Neural cell (in vitro differentiated cells): ENCODE results near the gene GRAMD2A. TPM values are rescaled to one million over a fixed set of nuclear protein-coding genes. Genes with fewer than 3 reads are reported as not detected.

Source experiments
- H2AFZ ChIP-seq: fragments of 200-600, 300-800 bp; sonication (generic), shearing (Covaris generic); 2 replicates; pipeline ENCODE4 v1.6.0; 2014; ENCODE audit warnings: low read depth, mild to moderate bottlenecking, antibody characterized with exemption, low read length, moderate library complexity
- H3F3A ChIP-seq: fragments of 200-600 bp; shearing (Covaris generic); 2 replicates; pipeline ENCODE4 v1.6.1; 2016; ENCODE audit warnings: mild to moderate bottlenecking, moderate library complexity, mixed read lengths, antibody characterized with exemption, low read length; ENCODE audit not compliant: insufficient read depth, poor library complexity, severe bottlenecking
- H3K27ac ChIP-seq: fragments of 200-600, 300-800 bp; sonication (generic), shearing (Covaris generic); 2 replicates; pipeline ENCODE4 v1.5.1; 2014; ENCODE audit warnings: mild to moderate bottlenecking, low read length, moderate library complexity
- H3K27me3 ChIP-seq: fragments of 300-800, 200-600 bp; sonication (generic), shearing (Covaris generic); 2 replicates; pipeline ENCODE4 v1.6.0; 2014; ENCODE audit warnings: mild to moderate bottlenecking, low read depth, low read length, moderate library complexity; ENCODE audit not compliant: insufficient read depth
- H3K36me3 ChIP-seq: fragments of 300-800, 200-600 bp; sonication (generic), shearing (Covaris generic); 2 replicates; pipeline ENCODE4 v1.5.1; 2014; ENCODE audit warnings: mild to moderate bottlenecking, antibody characterized with exemption, low read length, moderate library complexity; ENCODE audit not compliant: insufficient read depth
- H3K4me2 ChIP-seq: fragments of 300-800, 200-600 bp; sonication (generic), shearing (Covaris generic); 2 replicates; pipeline ENCODE4 v1.6.0; 2014; ENCODE audit warnings: mild to moderate bottlenecking, low read length
- H3K4me3 ChIP-seq: fragments of 300-800, 200-600 bp; sonication (generic), shearing (Covaris generic); 2 replicates; pipeline ENCODE4 v1.5.1; 2014; ENCODE audit warnings: mild to moderate bottlenecking, low read length, moderate library complexity
- H3K79me2 ChIP-seq: fragments of 200-600 bp; shearing (Covaris generic); replicated peaks from 2 replicates; pipeline ENCODE4 v1.6.0; 2014; ENCODE audit warnings: mild to moderate bottlenecking, low read length, moderate library complexity; ENCODE audit not compliant: insufficient read depth
- H3K9ac ChIP-seq: fragments of 300-800, 200-600 bp; sonication (generic), shearing (Covaris generic); 2 replicates; pipeline ENCODE4 v1.6.1; 2016; ENCODE audit warnings: mild to moderate bottlenecking, low read length, mixed read lengths
- H3K9me2 ChIP-seq: fragments of 200-600 bp; shearing (Covaris generic); 2 replicates; pipeline ENCODE4 v1.6.1; 2016; ENCODE audit warnings: mild to moderate bottlenecking, low read length, mixed read lengths; ENCODE audit not compliant: insufficient read depth
- H3K9me3 ChIP-seq: fragments of 200-600, 300-800 bp; sonication (generic), shearing (Covaris generic); 2 replicates; pipeline ENCODE4 v1.6.1; 2016; ENCODE audit warnings: mild to moderate bottlenecking, mixed run types, low read length, moderate library complexity, mixed read lengths
- H4K20me1 ChIP-seq: fragments of 200-600 bp; shearing (Covaris generic); 2 replicates; pipeline ENCODE4 v1.6.1; 2016; ENCODE audit warnings: mild to moderate bottlenecking, mixed run types; ENCODE audit not compliant: insufficient read depth
- CTCF ChIP-seq: fragments of 450-650 bp; IDR thresholded peaks from 2 replicates; pipeline ENCODE4 v1.5.1; 2014; ENCODE audit warnings: antibody characterized with exemption, mild to moderate bottlenecking, moderate library complexity; ENCODE audit not compliant: poor library complexity, severe bottlenecking
- EP300 ChIP-seq: fragments of 450-650 bp; conservative IDR thresholded peaks from 2 replicates; pipeline ENCODE4 v1.6.1; 2014; ENCODE audit warnings: antibody characterized with exemption, mild to moderate bottlenecking, moderate library complexity; ENCODE audit not compliant: poor library complexity, severe bottlenecking
- EZH2 ChIP-seq: fragments of 200-600, 300-800 bp; shearing (Covaris generic), sonication (generic); IDR thresholded peaks from 2 replicates; pipeline ENCODE4 v1.6.1; 2014; ENCODE audit warnings: antibody characterized with exemption, low read length, borderline replicate concordance, mild to moderate bottlenecking; ENCODE audit not compliant: insufficient read depth, poor library complexity, severe bottlenecking
- MXI1 ChIP-seq: fragments of 450-650 bp; conservative IDR thresholded peaks from 2 replicates; pipeline ENCODE4 v1.6.1; 2014; ENCODE audit warnings: antibody characterized with exemption, mild to moderate bottlenecking; ENCODE audit not compliant: poor library complexity, severe bottlenecking
- POLR2AphosphoS5 ChIP-seq: IDR thresholded peaks from 2 replicates; pipeline ENCODE4 v1.6.1; 2012
- RAD21 ChIP-seq: fragments of 450-650 bp; conservative IDR thresholded peaks from 2 replicates; pipeline ENCODE4 v1.6.1; 2014; ENCODE audit warnings: antibody characterized with exemption, mild to moderate bottlenecking, moderate library complexity
- REST ChIP-seq: IDR thresholded peaks from 2 replicates; pipeline ENCODE4 v1.6.1; 2012; ENCODE audit warnings: borderline replicate concordance
- SMC3 ChIP-seq: fragments of 450-650 bp; conservative IDR thresholded peaks from 2 replicates; pipeline ENCODE4 v1.6.1; 2014; ENCODE audit warnings: antibody characterized with exemption, mild to moderate bottlenecking, moderate library complexity; ENCODE audit not compliant: poor library complexity
- TAF1 ChIP-seq: IDR thresholded peaks from 2 replicates; pipeline ENCODE4 v1.6.1; 2012; ENCODE audit warnings: low read depth
- polyA plus RNA-seq: library from polyadenylated mRNA; depleted of rRNA; stranded (reverse); fragments of >200 nt; gene quantifications from 2 replicates; pipeline ENCODE4 v1.2.3, GENCODE V29; 2014

The GRAMD2A gene
- polyA plus RNA-seq, 1 donor from 2014 or later: 1.9 TPM

- Histone ChIP-seq H3K9me3 (no peaks in the 10 kb centered on the region), H3K27me3 (no peaks in the 10 kb centered on the region), H3K9ac (no peak overlapping the region)
These were observed 39.7 kb upstream of the GRAMD2A start for GRCh38 chr15:72237029-72237852.

More at GRCh38 chr15:72237029-72237852, 39.7 kb upstream of the GRAMD2A start:
- no peak overlapping the region for H3K4me3 ChIP-seq
- no peak overlapping the region for H2AFZ ChIP-seq
- H3K27ac ChIP-seq: no peak overlapping the region
- no peaks in the 10 kb centered on the region for H3K36me3 ChIP-seq
- no peaks in the 10 kb centered on the region for H3K79me2 ChIP-seq
- H3K9me2 ChIP-seq: no peaks in the 10 kb centered on the region
- no peaks in the 10 kb centered on the region for H4K20me1 ChIP-seq
- TF ChIP-seq RAD21 (no peak), CTCF (no peak), SMC3 (no peak), EP300 (no peak), REST (no peak), EZH2 (no peak), MXI1 (no peak), POLR2AphosphoS5 (no peak), TAF1 (no peak)
- no peak overlapping the region for H3K4me2 ChIP-seq
- no peaks in the 10 kb centered on the region for H3F3A ChIP-seq
